ENCODE data around the gene D2HGDH. TPM values are rescaled to one million over a fixed set of nuclear protein-coding genes. Genes with fewer than 3 reads are reported as not detected.

D2HGDH gene
- total RNA-seq, 1 donor from 2014 or later, result 14.5 TPM

GRCh38 chr2:241744028-241744754 lies 9.8 kb downstream of the D2HGDH start:
- peaks cover 28% of the 10 kb centered on the region for H3K36me3 Mint-ChIP-seq (ENCODE audit: low read depth)
- H3K9me3 Mint-ChIP-seq (ENCODE audit: low read depth), result peaks cover 7% of the 10 kb centered on the region
- DNase-seq (ENCODE audit: low spot score), result no peak
- H3K27ac Mint-ChIP-seq (ENCODE audit: unreplicated experiment), result no peak overlapping the region
- no peaks in the 10 kb centered on the region for H3K4me1 Mint-ChIP-seq (ENCODE audit: low read depth)
- H3K4me3 Mint-ChIP-seq (ENCODE audit: unreplicated experiment), result no peak overlapping the region
- H3K27me3 Mint-ChIP-seq (ENCODE audit: low read depth), result no peaks in the 10 kb centered on the region
- no peak for TF ChIP-seq CTCF (IDR thresholded peaks at IDR 0.05)

- Mint-ChIP-seq H3K4me3 (ENCODE audit: unreplicated experiment) (no peak overlapping the region), H3K36me3 (ENCODE audit: low read depth) (peaks cover 32% of the 10 kb centered on the region), H3K27me3 (ENCODE audit: low read depth) (no peaks in the 10 kb centered on the region), H3K9me3 (ENCODE audit: low read depth) (peaks cover 7% of the 10 kb centered on the region), H3K27ac (ENCODE audit: unreplicated experiment) (no peak overlapping the region), H3K4me1 (ENCODE audit: low read depth) (no peaks in the 10 kb centered on the region)
- TF ChIP-seq CTCF (IDR thresholded peaks at IDR 0.05), result no peak
- DNase-seq (ENCODE audit: low spot score), result no peak
Measured at GRCh38 chr2:241745276-241745675, 10.8 kb downstream of the D2HGDH start.

- peaks cover 7% of the 10 kb centered on the region for H3K9me3 Mint-ChIP-seq (ENCODE audit: low read depth)
- H3K36me3 Mint-ChIP-seq (ENCODE audit: low read depth), result peaks cover 32% of the 10 kb centered on the region
- H3K4me3 Mint-ChIP-seq (ENCODE audit: unreplicated experiment), result no peak overlapping the region
- no peak overlapping the region for H3K27ac Mint-ChIP-seq (ENCODE audit: unreplicated experiment)
- H3K4me1 Mint-ChIP-seq (ENCODE audit: low read depth), result no peaks in the 10 kb centered on the region
- no peaks in the 10 kb centered on the region for H3K27me3 Mint-ChIP-seq (ENCODE audit: low read depth)
- no peak for TF ChIP-seq CTCF (IDR thresholded peaks at IDR 0.05)
- DNase-seq (ENCODE audit: low spot score), result no peak
Measured at GRCh38 chr2:241746084-241746483, 11.7 kb downstream of the D2HGDH start.

- no peak for TF ChIP-seq CTCF (IDR thresholded peaks at IDR 0.05)
- Mint-ChIP-seq H3K4me1 (ENCODE audit: low read depth) (no peaks in the 10 kb centered on the region), H3K4me3 (ENCODE audit: unreplicated experiment) (no peak overlapping the region), H3K27me3 (ENCODE audit: low read depth) (no peaks in the 10 kb centered on the region), H3K27ac (ENCODE audit: unreplicated experiment) (no peak overlapping the region), H3K36me3 (ENCODE audit: low read depth) (peaks cover 30% of the 10 kb centered on the region), H3K9me3 (ENCODE audit: low read depth) (peaks cover 7% of the 10 kb centered on the region)
- no peak for DNase-seq (ENCODE audit: low spot score)
Measured at GRCh38 chr2:241748468-241749256, 14.2 kb downstream of the D2HGDH start.

GRCh38 chr2:241750076-241750840 lies 15.8 kb downstream of the D2HGDH start:
- H3K27me3 Mint-ChIP-seq (ENCODE audit: low read depth), result no peaks in the 10 kb centered on the region
- H3K27ac Mint-ChIP-seq (ENCODE audit: unreplicated experiment), result no peak overlapping the region
- DNase-seq (ENCODE audit: low spot score), result no peak
- H3K36me3 Mint-ChIP-seq (ENCODE audit: low read depth), result peaks cover 27% of the 10 kb centered on the region
- peaks cover 7% of the 10 kb centered on the region for H3K9me3 Mint-ChIP-seq (ENCODE audit: low read depth)
- no peak for TF ChIP-seq CTCF (IDR thresholded peaks at IDR 0.05)
- H3K4me1 Mint-ChIP-seq (ENCODE audit: low read depth), result no peaks in the 10 kb centered on the region
- H3K4me3 Mint-ChIP-seq (ENCODE audit: unreplicated experiment), result no peak overlapping the region
